ENCODE results near the gene DDX39A. TPM values are rescaled to one million over a fixed set of nuclear protein-coding genes. Genes with fewer than 3 reads are reported as not detected.

Gene DDX39A
- polyA plus RNA-seq, 1 donor from 2014 or later: 76.4 TPM

DNA sequence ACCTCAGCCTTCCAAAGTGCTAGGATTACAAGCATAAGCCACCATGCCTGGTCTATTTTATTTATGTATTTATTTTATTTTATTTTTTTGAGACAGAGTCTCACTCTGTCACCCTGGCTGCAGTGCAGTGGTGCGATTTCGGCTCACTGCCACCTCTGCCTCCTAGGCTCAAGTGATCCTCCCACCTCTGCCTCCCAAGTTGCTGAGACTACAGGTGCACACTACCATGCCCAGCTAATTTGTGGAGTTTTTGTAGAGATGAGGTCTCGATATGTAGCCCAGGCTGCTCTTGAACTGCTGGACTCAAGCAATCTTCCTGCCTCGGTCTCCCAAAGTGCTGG lies 48.2 kb downstream of the DDX39A start:
- H3K4me2 ChIP-seq (ENCODE audit: low read length): no peak overlapping the region
- no peak overlapping the region for H3K9ac ChIP-seq (ENCODE audit: low read length)
- no peak overlapping the region for H3K27ac ChIP-seq (ENCODE audit: low read length)
- no peaks in the 10 kb centered on the region for H3K79me2 ChIP-seq (replicated peaks; ENCODE audit: insufficient read depth, low read length)
- H3K4me3 ChIP-seq (ENCODE audit: low read length): no peak overlapping the region
- TF ChIP-seq MXI1 (conservative IDR thresholded peaks at IDR 0.05; ENCODE audit: poor library complexity, severe bottlenecking): no peak
- TF ChIP-seq RAD21 (conservative IDR thresholded peaks at IDR 0.05): no peak
- no peak for TF ChIP-seq POLR2AphosphoS5 (IDR thresholded peaks at IDR 0.05)
- TF ChIP-seq, protein P1, sequence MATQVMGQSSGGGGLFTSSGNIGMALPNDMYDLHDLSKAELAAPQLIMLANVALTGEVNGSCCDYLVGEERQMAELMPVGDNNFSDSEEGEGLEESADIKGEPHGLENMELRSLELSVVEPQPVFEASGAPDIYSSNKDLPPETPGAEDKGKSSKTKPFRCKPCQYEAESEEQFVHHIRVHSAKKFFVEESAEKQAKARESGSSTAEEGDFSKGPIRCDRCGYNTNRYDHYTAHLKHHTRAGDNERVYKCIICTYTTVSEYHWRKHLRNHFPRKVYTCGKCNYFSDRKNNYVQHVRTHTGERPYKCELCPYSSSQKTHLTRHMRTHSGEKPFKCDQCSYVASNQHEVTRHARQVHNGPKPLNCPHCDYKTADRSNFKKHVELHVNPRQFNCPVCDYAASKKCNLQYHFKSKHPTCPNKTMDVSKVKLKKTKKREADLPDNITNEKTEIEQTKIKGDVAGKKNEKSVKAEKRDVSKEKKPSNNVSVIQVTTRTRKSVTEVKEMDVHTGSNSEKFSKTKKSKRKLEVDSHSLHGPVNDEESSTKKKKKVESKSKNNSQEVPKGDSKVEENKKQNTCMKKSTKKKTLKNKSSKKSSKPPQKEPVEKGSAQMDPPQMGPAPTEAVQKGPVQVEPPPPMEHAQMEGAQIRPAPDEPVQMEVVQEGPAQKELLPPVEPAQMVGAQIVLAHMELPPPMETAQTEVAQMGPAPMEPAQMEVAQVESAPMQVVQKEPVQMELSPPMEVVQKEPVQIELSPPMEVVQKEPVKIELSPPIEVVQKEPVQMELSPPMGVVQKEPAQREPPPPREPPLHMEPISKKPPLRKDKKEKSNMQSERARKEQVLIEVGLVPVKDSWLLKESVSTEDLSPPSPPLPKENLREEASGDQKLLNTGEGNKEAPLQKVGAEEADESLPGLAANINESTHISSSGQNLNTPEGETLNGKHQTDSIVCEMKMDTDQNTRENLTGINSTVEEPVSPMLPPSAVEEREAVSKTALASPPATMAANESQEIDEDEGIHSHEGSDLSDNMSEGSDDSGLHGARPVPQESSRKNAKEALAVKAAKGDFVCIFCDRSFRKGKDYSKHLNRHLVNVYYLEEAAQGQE (IDR thresholded peaks at IDR 0.05; ENCODE audit: borderline replicate concordance): no peak
- TF ChIP-seq, protein P2, sequence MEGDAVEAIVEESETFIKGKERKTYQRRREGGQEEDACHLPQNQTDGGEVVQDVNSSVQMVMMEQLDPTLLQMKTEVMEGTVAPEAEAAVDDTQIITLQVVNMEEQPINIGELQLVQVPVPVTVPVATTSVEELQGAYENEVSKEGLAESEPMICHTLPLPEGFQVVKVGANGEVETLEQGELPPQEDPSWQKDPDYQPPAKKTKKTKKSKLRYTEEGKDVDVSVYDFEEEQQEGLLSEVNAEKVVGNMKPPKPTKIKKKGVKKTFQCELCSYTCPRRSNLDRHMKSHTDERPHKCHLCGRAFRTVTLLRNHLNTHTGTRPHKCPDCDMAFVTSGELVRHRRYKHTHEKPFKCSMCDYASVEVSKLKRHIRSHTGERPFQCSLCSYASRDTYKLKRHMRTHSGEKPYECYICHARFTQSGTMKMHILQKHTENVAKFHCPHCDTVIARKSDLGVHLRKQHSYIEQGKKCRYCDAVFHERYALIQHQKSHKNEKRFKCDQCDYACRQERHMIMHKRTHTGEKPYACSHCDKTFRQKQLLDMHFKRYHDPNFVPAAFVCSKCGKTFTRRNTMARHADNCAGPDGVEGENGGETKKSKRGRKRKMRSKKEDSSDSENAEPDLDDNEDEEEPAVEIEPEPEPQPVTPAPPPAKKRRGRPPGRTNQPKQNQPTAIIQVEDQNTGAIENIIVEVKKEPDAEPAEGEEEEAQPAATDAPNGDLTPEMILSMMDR (IDR thresholded peaks at IDR 0.05; ENCODE audit: poor library complexity, severe bottlenecking): no peak
- no peak for TF ChIP-seq TAF1 (IDR thresholded peaks at IDR 0.05; ENCODE audit: low read depth)
- TF ChIP-seq SMC3 (conservative IDR thresholded peaks at IDR 0.05; ENCODE audit: poor library complexity): no peak
- no peaks in the 10 kb centered on the region for H3K9me3 ChIP-seq (ENCODE audit: low read length)
- no peaks in the 10 kb centered on the region for H4K20me1 ChIP-seq (ENCODE audit: insufficient read depth)
- no peaks in the 10 kb centered on the region for H3K36me3 ChIP-seq (ENCODE audit: insufficient read depth, low read length)
- no peaks in the 10 kb centered on the region for H3K27me3 ChIP-seq (ENCODE audit: insufficient read depth, low read depth, low read length)
- no peaks in the 10 kb centered on the region for H3K9me2 ChIP-seq (ENCODE audit: insufficient read depth, low read length)
- no peak overlapping the region for H2AFZ ChIP-seq (ENCODE audit: low read depth, low read length)
- no peaks in the 10 kb centered on the region for H3F3A ChIP-seq (ENCODE audit: insufficient read depth, low read length, poor library complexity, severe bottlenecking)

DNA sequence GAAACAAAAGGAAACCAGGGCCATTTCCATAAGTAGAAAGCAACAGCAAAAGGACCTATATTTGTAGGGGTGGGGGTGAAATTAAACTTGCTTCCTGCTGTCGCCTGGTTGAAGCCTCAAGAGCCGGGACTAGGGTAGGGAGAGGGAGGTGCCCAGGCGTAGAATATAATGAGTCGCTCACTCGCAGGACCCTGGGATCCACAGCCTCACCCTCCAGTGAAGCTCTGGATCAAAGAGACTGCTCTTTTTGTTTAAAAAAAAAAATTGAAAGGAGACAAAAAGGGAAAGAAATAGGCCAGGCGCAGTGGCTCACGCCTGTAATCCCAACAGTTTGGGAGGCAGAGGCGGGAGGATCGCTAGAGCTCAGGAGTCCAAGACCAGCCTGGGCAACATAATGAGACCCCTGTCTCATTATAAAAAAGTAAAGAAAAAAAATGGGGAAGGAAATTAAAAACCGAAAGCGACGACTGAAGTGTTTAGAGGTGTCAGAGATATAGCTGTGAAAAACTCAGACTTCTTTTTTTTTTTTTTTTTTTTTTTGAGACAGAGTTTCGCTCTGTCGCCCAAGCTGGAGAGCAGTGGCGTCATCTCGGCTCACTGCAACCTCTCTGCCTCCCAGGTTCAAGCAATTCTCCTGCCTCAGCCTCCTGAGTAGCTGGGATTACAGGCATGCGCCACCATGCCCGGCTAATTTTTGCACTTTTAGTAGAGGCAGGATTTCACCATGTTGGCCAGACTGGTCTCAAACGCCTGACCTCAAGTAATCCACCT lies 48.8 kb downstream of the DDX39A start:
- TF ChIP-seq, protein P2 (IDR thresholded peaks at IDR 0.05; ENCODE audit: poor library complexity, severe bottlenecking): no peak
- TF ChIP-seq EP300 (conservative IDR thresholded peaks at IDR 0.05; ENCODE audit: poor library complexity, severe bottlenecking) (no peak), EZH2 (IDR thresholded peaks at IDR 0.05; ENCODE audit: borderline replicate concordance, insufficient read depth, low read length, poor library complexity, severe bottlenecking) (no peak), POLR2AphosphoS5 (IDR thresholded peaks at IDR 0.05) (no peak), RAD21 (conservative IDR thresholded peaks at IDR 0.05) (no peak), MXI1 (conservative IDR thresholded peaks at IDR 0.05; ENCODE audit: poor library complexity, severe bottlenecking) (no peak)
- TF ChIP-seq, protein P1 (IDR thresholded peaks at IDR 0.05; ENCODE audit: borderline replicate concordance): no peak
- Histone ChIP-seq H3K36me3 (ENCODE audit: insufficient read depth, low read length) (no peaks in the 10 kb centered on the region), H3K4me3 (ENCODE audit: low read length) (no peak overlapping the region), H3K4me2 (ENCODE audit: low read length) (no peak overlapping the region), H3K9ac (ENCODE audit: low read length) (no peak overlapping the region), H3K27ac (ENCODE audit: low read length) (no peak overlapping the region), H3K27me3 (ENCODE audit: insufficient read depth, low read depth, low read length) (no peaks in the 10 kb centered on the region), H3F3A (ENCODE audit: insufficient read depth, low read length, poor library complexity, severe bottlenecking) (no peaks in the 10 kb centered on the region), H3K9me2 (ENCODE audit: insufficient read depth, low read length) (no peaks in the 10 kb centered on the region), H3K9me3 (ENCODE audit: low read length) (no peaks in the 10 kb centered on the region), H2AFZ (ENCODE audit: low read depth, low read length) (no peak overlapping the region), H3K79me2 (replicated peaks; ENCODE audit: insufficient read depth, low read length) (no peaks in the 10 kb centered on the region), H4K20me1 (ENCODE audit: insufficient read depth) (no peaks in the 10 kb centered on the region)
